HepG2 (cell line): ENCODE results near the gene FAT1. TPM values are rescaled to one million over a fixed set of nuclear protein-coding genes. Genes with fewer than 3 reads are reported as not detected.

ENCODE experiments used
- CC2D1A ChIP-seq: sonication (generic); formaldehyde crosslinking; IDR thresholded peaks from 2 replicates; pipeline ENCODE4 v1.8.1; 2023; ENCODE audit warnings: mild to moderate bottlenecking, missing genetic modification reagents
- EZH2 ChIP-seq: conservative IDR thresholded peaks from 2 replicates; pipeline ENCODE4 v1.6.1; 2012; ENCODE audit warnings: mild to moderate bottlenecking, low read depth, low read length, moderate library complexity
- FOXA3 ChIP-seq: IDR thresholded peaks from 2 replicates; pipeline ENCODE4 v1.6.1; 2016; ENCODE audit warnings: missing genetic modification reagents, missing compliant biosample characterization
- FOXP1 ChIP-seq, 2 experiments: fragments of 450-650 bp in 1 of 2; IDR thresholded peaks; 2 replicates each; pipeline ENCODE4 v1.6.1; 2017 to 2018; ENCODE audit warnings: antibody characterized with exemption in 1 of 2
- HNRNPH1 ChIP-seq: fragments of 200-400 bp; formaldehyde crosslinking; optimal IDR thresholded peaks from 2 replicates; pipeline ENCODE3; 2017; ENCODE audit warnings: mild to moderate bottlenecking, low read depth, low read length
- HNRNPUL1 ChIP-seq: fragments of 200-400 bp; formaldehyde crosslinking; IDR thresholded peaks from 2 replicates; pipeline ENCODE4 v1.6.1; 2017; ENCODE audit warnings: low read depth, mild to moderate bottlenecking, low read length, moderate library complexity
- MATR3 ChIP-seq: sonication (generic); formaldehyde crosslinking; IDR thresholded peaks from 2 replicates; pipeline ENCODE4 v1.4.0; 2020; ENCODE audit warnings: missing genetic modification reagents
- MTA3 ChIP-seq: sonication (generic); formaldehyde crosslinking; IDR thresholded peaks from 2 replicates; pipeline ENCODE4 v1.4.0; 2020; ENCODE audit warnings: missing genetic modification reagents
- SRF ChIP-seq: IDR thresholded peaks from 2 replicates; pipeline ENCODE4 v1.6.1; 2011; ENCODE audit warnings: mild to moderate bottlenecking, low read depth, low read length, moderate library complexity
- SRSF1 ChIP-seq: fragments of 200-400 bp; formaldehyde crosslinking; optimal IDR thresholded peaks from 2 replicates; pipeline ENCODE3; 2017; ENCODE audit warnings: mild to moderate bottlenecking, low read depth, low read length, moderate library complexity
- SSRP1 ChIP-seq: IDR thresholded peaks from 2 replicates; pipeline ENCODE4 v1.6.1; 2016; ENCODE audit warnings: control low read depth
- TCF7L2 ChIP-seq: IDR thresholded peaks from 2 replicates; pipeline ENCODE4 v1.6.1; 2011; ENCODE audit warnings: mild to moderate bottlenecking, low read depth, low read length, moderate library complexity
- ZFP41 ChIP-seq: sonication (generic); formaldehyde crosslinking; IDR thresholded peaks from 2 replicates; pipeline ENCODE4 v1.4.0; 2020; ENCODE audit warnings: mild to moderate bottlenecking, missing genetic modification reagents, borderline replicate concordance
- ZNF350 ChIP-seq: sonication (generic); formaldehyde crosslinking; IDR thresholded peaks from 2 replicates; pipeline ENCODE4 v1.4.0; 2020; ENCODE audit warnings: mild to moderate bottlenecking, low read depth, missing genetic modification reagents, borderline replicate concordance
- ZNF354B ChIP-seq: sonication (generic); formaldehyde crosslinking; IDR thresholded peaks from 2 replicates; pipeline ENCODE4 v1.8.0; 2022; ENCODE audit warnings: mild to moderate bottlenecking, missing genetic modification reagents
- ZNF589 ChIP-seq: sonication (generic); formaldehyde crosslinking; conservative IDR thresholded peaks from 2 replicates; pipeline ENCODE4 v1.8.0; 2022; ENCODE audit warnings: mild to moderate bottlenecking, moderate library complexity, missing genetic modification reagents
- ZNF652 ChIP-seq: IDR thresholded peaks from 2 replicates; pipeline ENCODE4 v1.6.1; 2016; ENCODE audit warnings: low read depth, borderline replicate concordance
- ZSCAN30 ChIP-seq: sonication (generic); formaldehyde crosslinking; IDR thresholded peaks from 2 replicates; pipeline ENCODE4 v1.5.0; 2020; ENCODE audit warnings: mild to moderate bottlenecking, missing genetic modification reagents
- polyA plus RNA-seq, 8 experiments: library from polyadenylated mRNA; depleted of rRNA in 3 of 8; stranded (reverse) in 7 of 8; unstranded in 1 of 8; fragments of >200 nt; fragmentation: Illumina TruSeq in 4 of 8; extraction: Trizol in 4 of 8; gene quantifications; 2 replicates each; pipeline versions ENCODE4 v1.2.1 to v1.2.3, GENCODE V29; 2011 to 2016; ENCODE audit warnings: low read depth in 4 of 8, missing spikeins in 1 of 8, mixed read lengths in 1 of 8; ENCODE audit not compliant: insufficient read depth in 1 of 8
- total RNA-seq, 5 experiments: library from RNA; depleted of rRNA; stranded (reverse); fragments of >200 nt; fragmentation: Illumina TruSeq; extraction: Trizol; gene quantifications; 2 replicates each; pipeline ENCODE4 v1.2.3, GENCODE V29; 2016; ENCODE audit warnings: low read depth in 1 of 5
- TF ChIP-seq, protein P1 (sequence below): sonication (generic); formaldehyde crosslinking; IDR thresholded peaks from 2 replicates; pipeline ENCODE4 v1.9.0; 2022; ENCODE audit warnings: missing genetic modification reagents, mild to moderate bottlenecking, borderline replicate concordance
- TF ChIP-seq, protein P2 (sequence below): sonication (generic); formaldehyde crosslinking; IDR thresholded peaks from 2 replicates; pipeline ENCODE4 v1.4.0; 2020; ENCODE audit warnings: missing genetic modification reagents
- TF ChIP-seq, protein P3 (sequence below): sonication (generic); formaldehyde crosslinking; IDR thresholded peaks from 2 replicates; pipeline ENCODE4 v1.4.0; 2020; ENCODE audit warnings: mild to moderate bottlenecking, low read depth, missing genetic modification reagents
- TF ChIP-seq, protein P4 (sequence below): sonication (generic); formaldehyde crosslinking; IDR thresholded peaks from 2 replicates; pipeline ENCODE4 v1.5.0; 2020; ENCODE audit warnings: mild to moderate bottlenecking, missing genetic modification reagents

The FAT1 gene
- total and polyA plus RNA-seq, 2 of the 13 experiments (the other 11 are each of a cell fraction or from before 2014, with no cell fraction given), result 185 to 216 TPM

DNA sequence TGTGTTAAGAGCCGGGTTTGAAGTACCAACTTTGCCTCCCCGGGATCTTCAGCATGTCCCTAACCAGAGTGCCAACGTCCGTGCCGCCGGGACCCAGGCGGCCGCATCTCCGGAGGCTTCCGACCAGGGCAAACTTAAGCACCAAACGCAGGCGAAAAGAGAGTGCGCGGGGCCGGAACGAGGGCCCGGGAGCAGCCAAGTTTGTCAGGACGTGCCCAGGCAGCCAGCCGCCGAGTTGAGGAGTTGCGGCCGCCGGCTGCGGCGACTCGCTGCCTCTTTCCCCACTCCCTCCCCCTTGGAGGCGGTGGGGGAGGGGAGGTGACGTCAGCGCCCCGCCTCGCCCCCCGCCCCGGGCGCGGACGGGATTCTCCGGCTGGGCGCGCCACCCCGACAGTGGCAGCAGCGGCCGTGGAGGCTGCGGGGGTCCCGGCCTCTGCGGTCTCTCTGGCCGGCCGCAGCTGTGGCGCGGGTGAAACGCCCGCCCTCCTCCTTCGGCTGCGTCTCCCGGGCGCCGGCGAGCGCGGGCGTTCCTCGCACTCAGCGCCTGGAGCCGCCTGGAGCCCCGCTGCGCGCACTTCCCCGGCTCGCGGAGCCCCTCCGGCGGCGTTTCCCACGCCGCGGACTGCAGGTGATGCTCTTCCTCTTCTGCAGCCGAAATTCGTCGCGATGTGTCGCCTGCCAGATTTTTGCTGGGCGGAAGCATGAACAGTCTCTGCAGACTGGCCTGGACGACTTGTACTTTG, 2.9 kb upstream of the FAT1 start (continued):
- TF ChIP-seq, protein P1, sequence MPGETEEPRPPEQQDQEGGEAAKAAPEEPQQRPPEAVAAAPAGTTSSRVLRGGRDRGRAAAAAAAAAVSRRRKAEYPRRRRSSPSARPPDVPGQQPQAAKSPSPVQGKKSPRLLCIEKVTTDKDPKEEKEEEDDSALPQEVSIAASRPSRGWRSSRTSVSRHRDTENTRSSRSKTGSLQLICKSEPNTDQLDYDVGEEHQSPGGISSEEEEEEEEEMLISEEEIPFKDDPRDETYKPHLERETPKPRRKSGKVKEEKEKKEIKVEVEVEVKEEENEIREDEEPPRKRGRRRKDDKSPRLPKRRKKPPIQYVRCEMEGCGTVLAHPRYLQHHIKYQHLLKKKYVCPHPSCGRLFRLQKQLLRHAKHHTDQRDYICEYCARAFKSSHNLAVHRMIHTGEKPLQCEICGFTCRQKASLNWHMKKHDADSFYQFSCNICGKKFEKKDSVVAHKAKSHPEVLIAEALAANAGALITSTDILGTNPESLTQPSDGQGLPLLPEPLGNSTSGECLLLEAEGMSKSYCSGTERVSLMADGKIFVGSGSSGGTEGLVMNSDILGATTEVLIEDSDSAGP (CRISPR knock-in tag), result peak; percentile 61; the same call in 1 of the 2 replicates
- TF ChIP-seq SSRP1 (CRISPR knock-in tag), result no peak
- TF ChIP-seq ZNF354B, result 0 out of 2 replicates have a peak, but pooled peaks have one; percentile 75
- TF ChIP-seq HNRNPH1, result no peak
- TF ChIP-seq ZNF652 (CRISPR knock-in tag), result no peak
- TF ChIP-seq, protein P2, sequence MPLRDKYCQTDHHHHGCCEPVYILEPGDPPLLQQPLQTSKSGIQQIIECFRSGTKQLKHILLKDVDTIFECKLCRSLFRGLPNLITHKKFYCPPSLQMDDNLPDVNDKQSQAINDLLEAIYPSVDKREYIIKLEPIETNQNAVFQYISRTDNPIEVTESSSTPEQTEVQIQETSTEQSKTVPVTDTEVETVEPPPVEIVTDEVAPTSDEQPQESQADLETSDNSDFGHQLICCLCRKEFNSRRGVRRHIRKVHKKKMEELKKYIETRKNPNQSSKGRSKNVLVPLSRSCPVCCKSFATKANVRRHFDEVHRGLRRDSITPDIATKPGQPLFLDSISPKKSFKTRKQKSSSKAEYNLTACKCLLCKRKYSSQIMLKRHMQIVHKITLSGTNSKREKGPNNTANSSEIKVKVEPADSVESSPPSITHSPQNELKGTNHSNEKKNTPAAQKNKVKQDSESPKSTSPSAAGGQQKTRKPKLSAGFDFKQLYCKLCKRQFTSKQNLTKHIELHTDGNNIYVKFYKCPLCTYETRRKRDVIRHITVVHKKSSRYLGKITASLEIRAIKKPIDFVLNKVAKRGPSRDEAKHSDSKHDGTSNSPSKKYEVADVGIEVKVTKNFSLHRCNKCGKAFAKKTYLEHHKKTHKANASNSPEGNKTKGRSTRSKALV, result peak; percentile 9; the same call in 1 of the 2 replicates
- TF ChIP-seq ZNF589, result no peak; the same call in 1 of the 2 replicates
- TF ChIP-seq, protein P3, sequence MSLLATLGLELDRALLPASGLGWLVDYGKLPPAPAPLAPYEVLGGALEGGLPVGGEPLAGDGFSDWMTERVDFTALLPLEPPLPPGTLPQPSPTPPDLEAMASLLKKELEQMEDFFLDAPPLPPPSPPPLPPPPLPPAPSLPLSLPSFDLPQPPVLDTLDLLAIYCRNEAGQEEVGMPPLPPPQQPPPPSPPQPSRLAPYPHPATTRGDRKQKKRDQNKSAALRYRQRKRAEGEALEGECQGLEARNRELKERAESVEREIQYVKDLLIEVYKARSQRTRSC (CRISPR knock-in tag), result 0 out of 2 replicates have a peak, but pooled peaks have one; percentile 84
- TF ChIP-seq ZFP41 (CRISPR knock-in tag), result no peak; the same call in 1 of the 2 replicates
- TF ChIP-seq, protein P4, sequence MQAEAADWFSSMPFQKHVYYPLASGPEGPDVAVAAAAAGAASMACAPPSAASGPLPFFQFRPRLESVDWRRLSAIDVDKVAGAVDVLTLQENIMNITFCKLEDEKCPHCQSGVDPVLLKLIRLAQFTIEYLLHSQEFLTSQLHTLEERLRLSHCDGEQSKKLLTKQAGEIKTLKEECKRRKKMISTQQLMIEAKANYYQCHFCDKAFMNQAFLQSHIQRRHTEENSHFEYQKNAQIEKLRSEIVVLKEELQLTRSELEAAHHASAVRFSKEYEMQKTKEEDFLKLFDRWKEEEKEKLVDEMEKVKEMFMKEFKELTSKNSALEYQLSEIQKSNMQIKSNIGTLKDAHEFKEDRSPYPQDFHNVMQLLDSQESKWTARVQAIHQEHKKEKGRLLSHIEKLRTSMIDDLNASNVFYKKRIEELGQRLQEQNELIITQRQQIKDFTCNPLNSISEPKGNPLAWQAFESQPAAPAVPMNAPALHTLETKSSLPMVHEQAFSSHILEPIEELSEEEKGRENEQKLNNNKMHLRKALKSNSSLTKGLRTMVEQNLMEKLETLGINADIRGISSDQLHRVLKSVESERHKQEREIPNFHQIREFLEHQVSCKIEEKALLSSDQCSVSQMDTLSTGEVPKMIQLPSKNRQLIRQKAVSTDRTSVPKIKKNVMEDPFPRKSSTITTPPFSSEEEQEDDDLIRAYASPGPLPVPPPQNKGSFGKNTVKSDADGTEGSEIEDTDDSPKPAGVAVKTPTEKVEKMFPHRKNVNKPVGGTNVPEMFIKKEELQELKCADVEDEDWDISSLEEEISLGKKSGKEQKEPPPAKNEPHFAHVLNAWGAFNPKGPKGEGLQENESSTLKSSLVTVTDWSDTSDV, result no peak
- TF ChIP-seq SRSF1, result peak; percentile 51
- no peak for TF ChIP-seq TCF7L2
- no peak for TF ChIP-seq SRF
- TF ChIP-seq ZSCAN30 (CRISPR knock-in tag), result no peak
- no peak for TF ChIP-seq FOXP1 (IDR thresholded peaks at IDR 0.05)
- TF ChIP-seq FOXP1 (CRISPR knock-in tag; IDR thresholded peaks at IDR 0.05), result no peak
- TF ChIP-seq EZH2, result no peak
- peak; percentile 46; the same call in 1 of the 2 replicates for TF ChIP-seq ZNF350 (CRISPR knock-in tag)
- no peak for TF ChIP-seq MATR3 (CRISPR knock-in tag)
- TF ChIP-seq FOXA3 (CRISPR knock-in tag), result peak; percentile 58
- no peak for TF ChIP-seq HNRNPUL1
- no peak for TF ChIP-seq MTA3 (CRISPR knock-in tag)
- TF ChIP-seq CC2D1A (CRISPR knock-in tag), result no peak
